DND-41 (cell line): ENCODE results near the gene DPF1.

ENCODE experiments used
- ATAC-seq: fragments of 200-7000 bp; cut with Tn5 transposase; 3 replicates; pipeline ENCODE4 v1.9.1; 2021; ENCODE audit warnings: low read depth; ENCODE audit not compliant: insufficient read depth
- DNase-seq: peaks from one replicate; pipeline ENCODE4 v3.0.0-alpha.2; 2020
- H2AFZ ChIP-seq: 2 replicates; pipeline ENCODE4 v1.6.0; 2012; ENCODE audit warnings: low read depth, low read length
- H3K27ac ChIP-seq: 2 replicates; pipeline ENCODE4 v1.5.1; 2012; ENCODE audit warnings: low read length, inconsistent platforms
- H3K27me3 ChIP-seq: fragments of 200-600 bp; sonication (generic); 2 replicates; pipeline ENCODE4 v1.6.0; 2012; ENCODE audit warnings: low read length, mild to moderate bottlenecking, inconsistent platforms; ENCODE audit not compliant: insufficient read depth, poor library complexity
- H3K36me3 ChIP-seq: 2 replicates; pipeline ENCODE4 v1.5.1; 2012; ENCODE audit warnings: low read length, inconsistent platforms; ENCODE audit not compliant: insufficient read depth
- H3K4me1 ChIP-seq: 2 replicates; pipeline ENCODE4 v1.5.1; 2012; ENCODE audit warnings: mild to moderate bottlenecking, low read length; ENCODE audit not compliant: insufficient read depth
- H3K4me2 ChIP-seq: 2 replicates; pipeline ENCODE4 v1.6.0; 2012; ENCODE audit warnings: mild to moderate bottlenecking, moderate library complexity, low read length, inconsistent platforms; ENCODE audit not compliant: insufficient read depth
- H3K4me3 ChIP-seq, 2 experiments: fragments of 200-600 bp in 1 of 2; shearing (Covaris generic) in 1 of 2; 2 replicates each; pipeline ENCODE4 v1.5.1; 2012 to 2016; ENCODE audit warnings: inconsistent platforms in 2 of 2, low read length in 2 of 2, mild to moderate bottlenecking in 2 of 2, low read depth in 1 of 2, moderate library complexity in 1 of 2
- H3K79me2 ChIP-seq: 2 replicates; pipeline ENCODE4 v1.6.0; 2012; ENCODE audit warnings: low read length, inconsistent platforms; ENCODE audit not compliant: insufficient read depth
- H3K9ac ChIP-seq: 2 replicates; pipeline ENCODE4 v1.6.0; 2012; ENCODE audit warnings: low read depth, mild to moderate bottlenecking, inconsistent platforms, low read length, moderate library complexity
- H3K9me3 ChIP-seq: 2 replicates; pipeline ENCODE4 v1.5.1; 2012; ENCODE audit warnings: low read length, moderate library complexity, mild to moderate bottlenecking, inconsistent platforms; ENCODE audit not compliant: insufficient read depth, severe bottlenecking
- H4K20me1 ChIP-seq: 2 replicates; pipeline ENCODE4 v1.6.0; 2012; ENCODE audit warnings: low read length; ENCODE audit not compliant: insufficient read depth
- EZH2 ChIP-seq: IDR thresholded peaks from 3 replicates; pipeline ENCODE4 v1.6.1; 2012; ENCODE audit warnings: borderline replicate concordance, low read depth, mild to moderate bottlenecking, moderate library complexity, low read length, inconsistent platforms; ENCODE audit not compliant: severe bottlenecking
- TF ChIP-seq, protein P1 (sequence below): IDR thresholded peaks from 2 replicates; pipeline ENCODE4 v1.5.1; 2012; ENCODE audit warnings: borderline replicate concordance, low read length, moderate library complexity, mild to moderate bottlenecking; ENCODE audit not compliant: poor library complexity, severe bottlenecking; ENCODE audit errors: extremely low read depth

The DPF1 gene

DNA sequence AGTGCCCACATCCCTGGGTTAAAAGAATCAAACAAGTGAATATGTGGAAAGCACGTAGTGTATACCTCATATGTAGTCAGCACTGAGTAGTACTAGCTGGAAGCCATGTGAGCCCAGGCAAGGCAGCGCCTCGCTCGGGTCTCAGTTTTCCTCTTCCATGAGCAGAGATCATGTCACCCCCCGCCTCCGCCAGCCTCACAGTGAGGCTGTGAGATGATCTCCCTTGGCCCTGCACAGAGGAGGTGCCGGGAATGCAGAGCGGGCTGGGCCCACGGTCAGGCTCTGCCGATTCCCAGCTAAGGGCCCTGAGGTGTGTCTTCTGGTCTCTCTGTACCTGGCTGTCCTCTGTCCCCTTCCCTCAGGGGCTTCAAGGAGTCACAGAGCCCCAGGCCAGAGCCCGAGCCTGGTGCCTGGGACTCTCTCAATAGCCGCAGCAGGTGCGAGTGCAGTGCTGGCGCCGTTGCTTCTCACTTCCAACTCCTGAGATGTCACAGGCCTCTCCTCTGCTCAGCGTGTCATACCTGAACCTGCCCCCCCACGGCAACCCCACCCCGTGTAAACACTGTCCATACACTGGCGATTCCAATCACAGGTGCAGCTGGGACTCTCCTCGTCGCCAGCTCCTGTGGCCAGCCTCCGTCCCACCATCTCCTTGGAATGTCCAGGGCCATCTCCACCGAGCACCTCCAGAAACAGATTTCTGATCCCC is 26.9 kb downstream of the DPF1 start:
- no peak overlapping the region for H3K9ac ChIP-seq
- no peak overlapping the region for H3K27ac ChIP-seq
- H2AFZ ChIP-seq, result no peak overlapping the region
- TF ChIP-seq EZH2, result no peak
- TF ChIP-seq, protein P1, sequence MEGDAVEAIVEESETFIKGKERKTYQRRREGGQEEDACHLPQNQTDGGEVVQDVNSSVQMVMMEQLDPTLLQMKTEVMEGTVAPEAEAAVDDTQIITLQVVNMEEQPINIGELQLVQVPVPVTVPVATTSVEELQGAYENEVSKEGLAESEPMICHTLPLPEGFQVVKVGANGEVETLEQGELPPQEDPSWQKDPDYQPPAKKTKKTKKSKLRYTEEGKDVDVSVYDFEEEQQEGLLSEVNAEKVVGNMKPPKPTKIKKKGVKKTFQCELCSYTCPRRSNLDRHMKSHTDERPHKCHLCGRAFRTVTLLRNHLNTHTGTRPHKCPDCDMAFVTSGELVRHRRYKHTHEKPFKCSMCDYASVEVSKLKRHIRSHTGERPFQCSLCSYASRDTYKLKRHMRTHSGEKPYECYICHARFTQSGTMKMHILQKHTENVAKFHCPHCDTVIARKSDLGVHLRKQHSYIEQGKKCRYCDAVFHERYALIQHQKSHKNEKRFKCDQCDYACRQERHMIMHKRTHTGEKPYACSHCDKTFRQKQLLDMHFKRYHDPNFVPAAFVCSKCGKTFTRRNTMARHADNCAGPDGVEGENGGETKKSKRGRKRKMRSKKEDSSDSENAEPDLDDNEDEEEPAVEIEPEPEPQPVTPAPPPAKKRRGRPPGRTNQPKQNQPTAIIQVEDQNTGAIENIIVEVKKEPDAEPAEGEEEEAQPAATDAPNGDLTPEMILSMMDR, result no peak
- H3K9me3 ChIP-seq, result no peaks in the 10 kb centered on the region
- no peak overlapping the region for H3K4me2 ChIP-seq
- peaks cover 8% of the 10 kb centered on the region; the same call in 1 of the 2 replicates for H3K36me3 ChIP-seq
- no peaks in the 10 kb centered on the region for H3K4me1 ChIP-seq
- H3K79me2 ChIP-seq, result no peaks in the 10 kb centered on the region
- no peaks in the 10 kb centered on the region for H3K27me3 ChIP-seq
- ATAC-seq, result no peak
- DNase-seq, result no peak
- H4K20me1 ChIP-seq, result no peaks in the 10 kb centered on the region
- no peak overlapping the region for H3K4me3 ChIP-seq

- no peak overlapping the region for H3K4me2 ChIP-seq
- no peak overlapping the region for H3K4me3 ChIP-seq
- H3K9ac ChIP-seq, result no peak overlapping the region
- no peaks in the 10 kb centered on the region for H3K4me1 ChIP-seq
- no peaks in the 10 kb centered on the region for H3K79me2 ChIP-seq
- DNase-seq (no peak), ATAC-seq (no peak)
- H3K36me3 ChIP-seq, result 0 out of 2 replicates have a peak, but pooled peaks cover 8% of the 10 kb centered on the region
- no peaks in the 10 kb centered on the region for H3K9me3 ChIP-seq
- H3K27ac ChIP-seq, result no peak overlapping the region
- H4K20me1 ChIP-seq, result no peaks in the 10 kb centered on the region
- TF ChIP-seq, protein P1, result no peak
- TF ChIP-seq EZH2, result no peak
- H3K27me3 ChIP-seq, result no peaks in the 10 kb centered on the region
- no peak overlapping the region for H2AFZ ChIP-seq
These were observed 27.7 kb downstream of the DPF1 start for GRCh38 chr19:38196245-38196837.

GRCh38 chr19:38195237-38195636 is 28.8 kb downstream of the DPF1 start:
- H3K9me3 ChIP-seq, result no peaks in the 10 kb centered on the region
- no peak overlapping the region for H3K4me2 ChIP-seq
- H3K27me3 ChIP-seq, result no peaks in the 10 kb centered on the region
- no peak overlapping the region for H3K27ac ChIP-seq
- no peak for DNase-seq
- H4K20me1 ChIP-seq, result no peaks in the 10 kb centered on the region
- TF ChIP-seq EZH2, result no peak
- TF ChIP-seq, protein P1, result no peak
- ATAC-seq, result no peak
- H3K36me3 ChIP-seq, result 0 out of 2 replicates have a peak, but pooled peaks cover 8% of the 10 kb centered on the region
- no peak overlapping the region for H2AFZ ChIP-seq
- no peak overlapping the region for H3K9ac ChIP-seq
- no peaks in the 10 kb centered on the region for H3K4me1 ChIP-seq
- H3K79me2 ChIP-seq, result no peaks in the 10 kb centered on the region
- no peak overlapping the region for H3K4me3 ChIP-seq
